ENCODE data around the gene NBEA. TPM values are rescaled to one million over a fixed set of nuclear protein-coding genes. Genes with fewer than 3 reads are reported as not detected.
"Not testable (repeated sequence)": the region's sequence is repeated elsewhere in the genome, so short reads cannot be mapped to it uniquely, and the experiment has no call there.

The NBEA gene
- total RNA-seq, 1 donor from 2014 or later = 0.61 TPM

DNA sequence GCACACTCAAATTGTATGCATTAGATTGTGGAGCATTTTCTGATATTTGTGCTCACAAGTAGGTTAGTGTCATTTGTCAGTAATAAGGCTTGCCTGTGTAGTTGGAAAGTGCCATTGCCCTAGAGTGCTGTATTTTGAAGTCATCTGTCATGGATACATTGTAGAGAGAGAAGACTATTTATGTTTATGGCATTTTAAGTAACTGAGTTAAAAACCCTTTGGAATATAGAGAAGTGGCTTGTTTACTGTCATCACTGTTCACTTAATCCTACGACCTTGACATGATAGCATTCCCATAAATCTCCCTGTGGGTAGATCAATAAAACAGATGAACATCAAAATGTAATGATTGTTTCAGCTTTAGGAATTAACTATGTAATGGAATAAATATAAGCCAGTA is 423.8 kb downstream of the NBEA start:
- intact Hi-C loops (cut with micrococcal nuclease) = no loop called here

DNA sequence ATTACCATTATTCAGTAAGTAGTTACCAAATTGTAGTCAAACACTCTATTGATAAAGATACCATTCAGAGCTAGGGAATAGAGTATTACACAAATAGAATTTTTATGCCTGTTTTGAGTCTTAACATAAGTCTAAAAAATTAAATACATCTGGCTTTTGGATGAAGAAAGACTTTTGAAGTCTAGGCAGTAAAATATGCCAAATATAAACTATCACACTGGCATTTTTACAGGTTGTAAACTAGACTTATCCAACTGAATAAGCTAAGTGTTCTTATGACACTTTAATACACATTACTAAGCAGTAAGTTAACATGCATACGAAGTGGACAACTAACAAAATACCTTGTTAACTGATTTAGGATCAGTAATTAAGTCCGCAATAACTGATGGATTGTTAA is 425.5 kb downstream of the NBEA start:
- intact Hi-C loops (cut with micrococcal nuclease) = no loop called here

DNA sequence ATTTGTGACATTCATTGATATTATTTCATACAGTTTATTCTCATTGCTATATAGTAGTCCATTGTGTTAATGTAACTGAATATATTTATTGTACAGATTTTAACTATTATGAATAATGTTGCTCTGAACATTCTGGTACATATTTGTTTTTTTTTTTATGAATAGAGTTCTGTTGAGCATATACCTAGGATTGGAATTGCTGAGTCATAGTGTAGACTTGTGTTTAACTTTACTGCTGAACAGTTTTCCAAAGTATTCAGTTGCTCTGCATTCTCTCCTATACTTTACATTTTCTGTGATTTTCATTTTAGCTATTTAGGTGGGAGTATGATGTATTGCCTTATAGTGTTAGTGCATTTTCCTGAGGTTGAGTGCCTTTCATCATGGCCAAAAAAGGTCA is 436.9 kb downstream of the NBEA start:
- intact Hi-C loops (cut with micrococcal nuclease) = no loop called here

DNA sequence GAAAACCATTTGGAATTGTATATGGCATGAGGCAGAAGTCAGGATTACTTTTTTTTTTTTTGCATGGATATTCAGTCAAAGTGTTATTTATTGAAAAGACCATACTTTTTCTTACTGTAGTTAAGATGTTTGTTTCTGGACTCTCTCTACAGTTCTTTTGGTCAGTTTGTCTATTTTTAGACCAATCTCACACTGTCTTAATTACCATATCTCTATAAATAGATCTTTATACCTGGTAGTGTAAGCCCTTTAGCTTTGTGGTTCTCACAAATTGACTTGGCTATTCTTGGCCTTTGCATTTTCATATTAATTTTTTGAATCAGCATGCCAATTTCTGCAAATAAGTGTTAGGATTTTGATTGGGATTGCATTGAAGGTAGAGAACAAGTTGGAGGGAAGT is 437.6 kb downstream of the NBEA start:
- intact Hi-C loops (cut with micrococcal nuclease) = no loop called here

DNA sequence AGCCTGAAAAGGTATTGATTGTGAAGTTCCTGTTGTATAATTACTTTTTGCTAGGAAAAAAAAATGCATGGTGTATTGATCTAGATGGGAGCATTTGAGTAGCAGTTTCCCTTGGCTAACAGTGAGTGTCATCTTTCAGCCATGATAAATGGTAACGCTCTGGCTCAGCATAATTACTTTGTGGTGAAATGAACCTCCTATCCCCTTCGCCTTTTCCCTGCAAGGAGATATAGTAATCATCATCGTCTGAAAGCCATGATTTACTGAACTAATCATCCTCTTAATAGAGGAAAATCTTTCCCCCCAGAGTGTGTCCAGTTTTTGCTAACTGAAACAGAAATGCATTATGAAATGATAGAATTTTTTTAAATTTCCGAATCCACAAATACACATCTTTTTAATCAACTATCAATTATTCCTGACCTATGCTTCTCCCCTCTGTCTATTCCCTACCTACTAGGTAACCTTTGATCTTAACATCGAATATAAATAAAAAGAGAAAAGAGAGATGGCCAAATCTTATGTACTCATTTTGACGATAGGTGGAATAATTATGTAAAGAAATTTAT is 445.7 kb downstream of the NBEA start:
- intact Hi-C loops (cut with micrococcal nuclease) = no loop called here

DNA sequence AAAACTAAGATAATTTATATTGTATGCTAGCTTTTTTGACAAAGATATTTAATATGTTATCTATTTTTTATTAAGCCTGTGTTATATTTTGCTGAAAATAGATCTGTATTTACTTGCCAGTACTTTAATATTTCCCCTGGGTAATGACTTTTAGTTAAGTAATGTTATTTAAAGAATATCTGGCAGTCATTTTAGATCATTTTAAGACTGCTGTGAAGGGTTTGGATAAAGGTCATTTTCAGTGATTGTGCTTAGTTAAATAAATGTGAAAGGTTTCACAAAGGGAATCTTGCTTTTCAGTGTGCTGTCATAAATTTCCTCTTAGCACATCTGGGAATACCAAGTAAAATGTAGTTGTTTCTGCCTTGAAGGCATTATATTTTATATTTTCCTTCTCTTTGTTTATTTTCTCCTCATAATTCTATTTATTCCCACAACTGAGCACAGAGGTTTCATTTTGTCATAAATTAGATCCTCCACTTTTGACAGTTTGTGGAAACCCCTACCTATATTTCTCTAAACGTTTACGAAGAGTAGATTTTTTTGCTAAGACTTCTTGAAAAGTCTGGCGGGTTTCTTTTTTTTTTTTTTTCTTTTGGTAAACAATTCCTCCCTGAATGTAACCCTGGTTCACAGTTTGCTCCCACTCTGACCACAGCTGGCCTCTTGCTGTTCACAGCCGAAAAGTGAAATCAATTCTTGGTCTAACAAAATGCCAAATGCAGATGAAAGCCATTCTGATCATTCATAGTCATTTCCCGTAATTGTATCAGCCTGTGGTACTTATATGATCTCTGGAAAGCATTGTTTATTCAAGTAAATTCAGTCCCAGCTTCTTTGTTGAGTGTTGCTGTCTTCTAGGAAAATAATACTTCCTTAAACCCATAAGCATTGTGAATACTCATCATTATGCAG is 446.6 kb downstream of the NBEA start:
- intact Hi-C loops (cut with micrococcal nuclease) = no loop called here

DNA sequence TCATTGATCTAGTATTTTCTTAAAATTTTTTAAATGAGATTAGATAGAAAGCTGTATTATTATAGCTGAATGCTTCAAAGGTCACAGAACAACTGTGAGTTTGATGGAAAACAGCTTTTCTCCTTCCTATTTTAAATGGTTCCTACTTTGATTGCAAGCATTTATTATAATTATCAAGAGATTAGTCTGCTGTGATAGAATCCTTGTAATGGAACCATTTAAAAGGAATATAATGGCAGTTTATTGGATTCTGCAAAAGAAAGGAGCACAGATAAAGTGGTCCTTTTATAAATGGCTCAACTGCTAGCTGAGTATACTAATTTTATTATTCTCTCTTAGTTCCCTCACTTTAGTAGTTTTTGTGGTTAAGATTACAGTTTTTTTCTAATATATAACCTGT is 447.5 kb downstream of the NBEA start:
- intact Hi-C loops (cut with micrococcal nuclease) = no loop called here

DNA sequence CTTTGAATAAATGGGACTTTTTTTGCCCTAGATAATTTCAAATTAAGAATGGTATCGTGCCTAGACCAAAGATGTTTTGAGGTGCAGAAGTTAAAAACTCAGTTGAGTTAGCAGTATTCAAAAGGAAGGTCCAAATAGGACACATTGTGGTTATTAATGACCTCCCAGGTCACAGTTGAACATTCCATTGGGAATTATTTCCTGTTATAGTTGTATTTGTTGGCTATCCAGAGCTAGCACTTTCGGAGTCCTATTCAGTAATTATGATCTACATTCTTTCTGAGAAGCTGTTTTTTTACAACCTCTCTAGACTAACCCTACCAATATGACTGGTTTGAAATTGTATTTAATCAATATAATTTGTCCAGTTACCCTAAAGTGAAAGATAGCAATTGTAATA is 450.7 kb downstream of the NBEA start:
- intact Hi-C loops (cut with micrococcal nuclease) = no loop called here

DNA sequence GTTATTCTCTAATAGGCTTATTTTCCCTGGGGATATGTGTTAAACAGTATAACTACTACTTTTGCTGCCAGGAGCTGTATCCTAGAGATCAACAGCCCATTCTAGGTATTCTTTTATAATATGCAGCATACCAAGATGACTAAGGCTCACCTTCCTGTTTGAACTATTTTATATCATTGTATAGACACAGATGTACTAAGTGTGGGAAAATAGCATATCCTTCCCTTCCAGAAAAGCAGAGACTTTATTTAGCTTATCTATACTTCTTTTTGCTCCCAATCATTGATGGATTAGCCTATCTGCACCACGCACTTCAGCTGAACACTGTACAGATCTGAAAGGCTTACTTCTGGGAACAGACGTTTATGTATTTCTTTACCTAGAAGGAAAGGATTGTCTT is 451.8 kb downstream of the NBEA start:
- intact Hi-C loops (cut with micrococcal nuclease) = no loop called here

DNA sequence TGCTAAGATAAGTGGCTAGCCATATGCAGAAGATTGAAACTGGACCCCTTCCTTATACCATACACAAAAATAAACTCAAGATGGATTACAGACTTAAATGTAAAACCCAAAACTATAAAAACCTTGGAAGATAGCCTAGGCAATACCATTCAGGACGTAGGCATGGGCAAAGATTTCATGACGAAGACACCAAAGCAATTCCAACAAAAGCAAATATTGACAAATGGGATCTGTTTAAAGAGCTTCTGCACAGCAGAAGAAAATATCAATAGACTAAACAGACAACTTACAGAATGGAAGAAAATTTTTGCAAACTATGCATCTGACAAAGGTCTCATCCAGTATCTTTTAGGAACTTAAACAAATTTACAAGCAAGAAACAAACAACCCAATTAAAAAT is 466.2 kb downstream of the NBEA start:
- intact Hi-C loops (cut with micrococcal nuclease) = not testable (repeated sequence)

DNA sequence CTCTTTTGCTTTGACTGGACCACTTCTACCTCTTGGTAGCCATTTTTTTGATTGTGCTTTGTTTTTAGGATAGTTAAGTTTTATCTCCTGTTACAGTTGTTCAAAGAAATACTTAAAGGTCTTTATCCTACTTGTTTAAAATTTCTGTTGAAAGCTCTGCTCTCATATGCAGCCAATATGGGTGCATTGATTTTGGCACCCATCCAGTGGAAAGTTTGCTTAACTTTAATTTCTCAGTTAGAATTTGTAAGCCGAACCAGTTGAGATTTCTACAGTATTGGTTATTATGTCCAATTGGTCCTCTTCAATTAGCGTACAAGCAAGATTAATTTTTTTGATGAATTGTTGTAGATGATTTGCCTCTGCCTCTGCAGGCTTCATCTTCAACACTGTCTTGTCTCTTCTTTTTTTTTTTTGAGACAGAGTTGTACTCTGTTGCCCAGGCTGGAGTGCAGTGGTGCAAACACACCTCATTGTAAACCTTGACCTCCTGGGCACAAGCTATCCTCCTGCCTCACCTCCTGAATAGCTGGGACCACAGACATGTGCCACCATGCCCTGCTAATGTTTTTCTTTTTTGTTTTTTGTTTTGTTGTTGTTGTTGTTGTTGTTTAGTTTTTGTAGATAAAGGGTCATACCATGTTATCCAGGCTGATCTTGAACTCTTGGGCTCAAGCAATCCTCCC is 469.1 kb downstream of the NBEA start:
- intact Hi-C loops (cut with micrococcal nuclease) = no loop called here

DNA sequence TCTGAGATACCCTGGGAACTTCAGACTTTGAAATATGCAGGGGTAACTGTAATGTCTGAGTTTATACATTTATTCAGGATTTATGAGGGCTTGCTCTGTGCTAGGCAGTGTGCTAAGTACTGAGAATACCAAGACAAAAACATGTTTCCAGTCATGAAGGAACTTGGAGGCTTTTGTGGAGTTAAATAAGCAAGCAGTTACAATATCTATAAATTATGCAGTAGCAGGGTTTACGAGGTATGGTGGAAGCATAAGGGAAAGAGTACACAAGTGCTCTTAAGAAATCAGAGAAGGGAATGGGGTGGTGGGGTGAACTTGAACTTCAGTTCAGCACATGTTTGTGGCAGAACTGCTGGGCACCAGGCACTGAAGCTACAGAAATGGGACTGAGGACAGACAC is 506.4 kb downstream of the NBEA start:
- intact Hi-C loops (cut with micrococcal nuclease) = no loop called here

DNA sequence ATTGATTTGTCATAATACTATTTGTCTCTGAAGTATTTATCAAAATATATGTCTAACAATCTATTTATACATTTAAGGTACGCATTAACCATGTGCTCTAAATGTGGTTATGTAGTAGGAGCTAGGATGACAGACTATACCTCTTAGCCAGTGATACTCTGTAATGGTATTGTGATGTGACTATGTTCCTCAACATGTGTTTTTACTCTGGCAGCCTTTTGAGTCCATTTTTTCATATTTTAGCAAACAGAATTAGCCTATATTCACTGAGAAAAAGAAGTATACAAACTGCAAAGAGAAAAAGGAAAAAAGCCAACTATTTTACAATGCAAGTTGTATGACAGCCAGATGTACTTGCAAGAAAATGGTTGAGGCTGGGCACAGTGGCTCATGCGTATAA is 507.8 kb downstream of the NBEA start:
- intact Hi-C loops (cut with micrococcal nuclease) = no loop called here

DNA sequence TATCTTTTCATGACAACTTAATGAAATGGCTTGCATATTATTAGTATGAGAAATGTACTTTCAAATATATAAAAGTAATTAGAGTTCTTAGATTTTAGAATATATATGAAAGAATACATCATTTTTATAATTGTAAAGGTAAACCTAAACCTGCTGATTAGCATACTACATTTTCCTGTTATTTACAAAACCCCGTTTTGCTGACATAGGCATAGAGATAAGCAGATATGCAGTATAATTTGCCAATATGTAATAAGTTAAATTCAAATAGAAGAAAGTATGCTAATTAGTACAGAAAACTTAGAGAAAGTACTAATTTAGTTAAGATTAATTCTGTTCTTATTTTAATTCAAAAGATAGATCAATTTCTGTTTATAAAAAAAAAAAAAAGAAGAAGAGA is 513.0 kb downstream of the NBEA start:
- intact Hi-C loops (cut with micrococcal nuclease) = no loop called here

DNA sequence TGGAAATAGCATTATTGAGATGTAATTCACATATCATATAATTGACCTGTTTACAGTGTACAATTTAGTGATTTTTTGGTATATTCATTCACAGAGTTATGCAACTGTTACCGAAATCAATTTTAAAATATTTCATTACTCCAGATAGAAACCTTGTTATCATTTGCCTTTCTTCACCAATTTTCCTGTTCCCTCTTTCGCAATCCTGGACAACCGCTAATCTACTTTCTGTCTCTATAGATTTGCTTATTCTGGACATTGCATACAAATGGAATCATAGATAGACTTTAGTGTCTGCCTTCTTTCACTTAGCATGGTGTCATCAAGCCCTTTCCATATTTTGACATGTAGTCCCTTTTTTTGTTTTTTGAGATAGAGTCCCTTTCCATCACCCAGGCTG is 515.2 kb downstream of the NBEA start:
- intact Hi-C loops (cut with micrococcal nuclease) = no loop called here

DNA sequence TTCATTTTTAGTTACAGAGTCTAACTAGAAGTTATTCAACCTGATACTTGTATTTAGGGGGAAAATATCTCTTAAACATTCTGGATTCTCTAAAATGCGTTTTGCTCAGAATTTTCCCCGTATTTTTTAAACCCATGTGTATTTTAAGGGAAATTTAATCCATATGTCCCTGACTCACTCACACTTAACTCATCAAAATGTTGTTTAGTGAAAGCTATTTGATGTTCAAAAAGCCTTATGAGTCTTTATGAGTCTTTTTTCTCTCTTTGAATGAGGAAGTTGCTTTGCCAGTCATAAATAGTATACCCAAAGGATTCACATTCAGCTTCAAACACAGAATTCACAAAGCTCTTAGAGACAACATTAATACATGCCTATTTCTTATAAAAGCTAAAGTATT is 518.0 kb downstream of the NBEA start:
- intact Hi-C loops (cut with micrococcal nuclease) = no loop called here

DNA sequence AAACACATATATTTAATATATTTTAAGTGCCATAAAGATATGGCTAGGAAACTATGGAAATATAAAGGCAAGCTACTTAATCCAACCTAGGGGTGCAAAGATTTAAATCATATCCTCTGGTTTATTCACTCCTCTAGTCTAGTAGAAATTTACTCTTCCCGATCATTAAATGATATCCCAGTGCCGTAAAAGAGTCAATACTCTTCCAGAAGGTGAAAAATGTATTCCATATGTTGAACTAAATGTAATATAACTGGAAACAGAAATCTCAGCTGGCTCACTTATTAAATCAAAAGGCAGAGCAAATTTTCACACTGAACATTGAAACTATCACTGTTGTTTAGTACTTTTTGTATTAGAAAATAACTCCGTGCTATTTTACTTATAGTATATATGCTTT is 523.3 kb downstream of the NBEA start:
- intact Hi-C loops (cut with micrococcal nuclease) = no loop called here

DNA sequence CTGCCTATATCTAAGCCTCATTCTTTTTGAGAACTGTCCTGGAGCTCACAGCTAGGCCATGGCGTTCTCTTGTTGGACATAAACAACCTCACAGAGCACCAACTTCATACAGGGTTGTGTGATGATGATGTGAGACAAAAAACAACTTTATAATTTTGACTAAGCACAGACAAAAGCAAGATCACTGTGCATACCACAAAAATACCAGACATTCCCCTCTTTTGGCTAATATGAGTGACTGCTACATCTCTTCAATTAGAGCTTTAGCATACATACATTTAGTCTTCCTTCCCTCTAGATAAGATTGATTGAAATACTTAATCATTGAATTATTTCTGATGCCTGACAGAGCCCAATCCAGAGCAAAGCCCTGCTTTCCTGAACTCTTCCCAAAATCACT is 526.1 kb downstream of the NBEA start:
- intact Hi-C loops (cut with micrococcal nuclease) = no loop called here

DNA sequence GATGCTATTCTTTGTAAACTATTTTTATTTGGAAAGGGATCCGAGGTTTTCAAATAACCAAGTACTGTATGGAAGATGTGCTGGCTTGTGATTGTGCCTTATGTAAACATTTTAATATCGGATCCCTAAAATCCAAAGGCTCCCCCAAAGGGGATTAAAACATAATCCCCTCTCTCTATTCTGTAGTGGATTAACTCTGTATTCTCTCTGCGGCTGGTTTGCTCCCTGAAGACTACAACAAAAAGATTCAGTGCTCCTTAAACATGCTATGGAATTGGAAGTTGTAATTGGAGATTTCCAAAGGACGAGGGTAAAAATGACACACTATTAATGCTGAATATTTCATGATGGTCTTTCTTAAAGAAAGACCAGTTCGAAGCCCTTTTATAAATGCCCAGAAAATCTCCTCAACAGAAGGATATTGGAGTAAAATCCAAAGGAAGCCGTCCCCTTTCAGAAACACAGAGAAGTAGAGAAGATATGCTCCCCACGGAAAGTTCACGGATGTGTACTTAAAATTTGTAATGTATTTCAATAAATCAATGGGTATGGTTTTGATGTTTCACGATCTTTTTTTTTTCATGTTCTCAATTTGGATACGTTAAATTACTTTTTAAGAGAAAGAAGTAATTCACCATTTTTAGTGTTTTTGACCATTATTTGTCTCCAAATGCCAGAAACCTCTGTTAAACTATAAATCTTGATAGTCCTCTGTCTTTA is 527.9 kb downstream of the NBEA start:
- intact Hi-C loops (cut with micrococcal nuclease) = no loop called here

DNA sequence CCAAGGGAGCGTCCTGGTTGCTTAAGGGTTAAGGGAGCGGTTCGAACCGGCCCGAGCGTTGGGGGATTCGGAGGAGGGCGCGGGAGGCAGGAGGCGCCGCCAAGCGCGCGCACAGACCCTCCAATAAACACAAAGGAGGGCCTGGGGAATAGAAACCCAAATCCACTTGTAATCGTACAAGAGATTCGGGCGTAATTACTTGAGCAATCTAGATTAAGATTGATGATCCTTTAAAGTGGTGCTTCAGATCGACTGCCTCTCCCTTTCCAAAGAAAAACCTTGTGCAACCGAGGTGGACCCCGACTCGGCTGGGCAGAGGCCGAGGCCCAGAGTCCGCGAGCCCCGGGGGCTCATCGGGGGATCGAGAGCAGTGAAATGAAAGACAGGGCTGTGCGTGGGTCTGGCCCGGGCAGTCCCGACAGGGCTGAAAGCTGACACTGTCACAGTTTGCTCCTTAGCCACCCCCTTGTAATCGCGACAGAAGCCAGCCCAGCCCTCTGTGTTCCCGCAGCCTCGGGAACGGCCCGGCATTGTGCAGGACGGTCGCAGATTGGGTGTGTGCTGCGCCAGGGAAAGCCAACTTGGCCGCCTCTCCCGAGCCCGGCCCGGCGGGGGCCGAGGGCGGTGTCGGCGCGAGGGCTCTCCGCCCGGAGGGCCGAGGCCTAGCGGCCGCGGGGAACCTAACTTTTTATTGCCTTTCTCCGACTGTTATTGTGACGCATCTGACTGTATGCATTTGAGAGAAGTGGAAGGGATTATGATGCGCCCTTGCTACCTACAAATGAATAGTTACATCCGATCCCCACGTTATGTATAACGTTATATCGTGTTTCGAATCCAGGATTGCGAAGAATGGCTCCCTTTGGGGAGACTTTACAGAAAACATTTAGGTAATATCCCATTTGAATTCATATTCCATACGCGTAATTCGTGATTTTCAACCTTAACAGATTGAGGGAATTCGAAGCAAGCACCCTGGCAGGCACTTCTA is 528.9 kb downstream of the NBEA start:
- intact Hi-C loops (cut with micrococcal nuclease) = loop anchor here (1.0 kb wide), 1 partner anchor 9 kb away; no protein-coding TSS in a partner anchor

Data from T-helper 1 cell treated with Interleukin-12 subunit alpha and Interleukin-12 subunit beta and Interleukin-4 antibody, amounts not matched to agents 30 ng/mL and 1 ng/mL, for 36 hours (primary cell).